ENCODE results near the gene LRRC8D.
"Not testable (repeated sequence)": the region's sequence is repeated elsewhere in the genome, so short reads cannot be mapped to it uniquely, and the experiment has no call there.

Gene LRRC8D

GRCh38 chr1:89913353-89914095 lies 92.7 kb downstream of the LRRC8D start:
- DNase-seq (ENCODE audit: low spot score) = no peak

GRCh38 chr1:89917353-89917752 lies 96.5 kb downstream of the LRRC8D start:
- DNase-seq (ENCODE audit: low spot score) = no peak

GRCh38 chr1:89918127-89918793 lies 97.4 kb downstream of the LRRC8D start:
- no peak for DNase-seq (ENCODE audit: low spot score)

- DNase-seq (ENCODE audit: low spot score) = no peak
Observed at GRCh38 chr1:89918794-89919155, 97.9 kb downstream of the LRRC8D start.

- no peak for DNase-seq (ENCODE audit: low spot score)
Observed at GRCh38 chr1:89919174-89919573, 98.3 kb downstream of the LRRC8D start.

GRCh38 chr1:89922911-89923310 lies 102.1 kb downstream of the LRRC8D start:
- no peak for DNase-seq (ENCODE audit: low spot score)

- no peak for DNase-seq (ENCODE audit: low spot score)
Observed at GRCh38 chr1:89923517-89923916, 102.7 kb downstream of the LRRC8D start.

- DNase-seq (ENCODE audit: low spot score) = not testable (repeated sequence)
Observed at GRCh38 chr1:89924075-89924474, 103.2 kb downstream of the LRRC8D start.

GRCh38 chr1:89927049-89927448 lies 106.2 kb downstream of the LRRC8D start:
- DNase-seq (ENCODE audit: low spot score) = no peak

- DNase-seq (ENCODE audit: low spot score) = no peak
Observed at GRCh38 chr1:89927478-89927877, 106.6 kb downstream of the LRRC8D start.

- DNase-seq (ENCODE audit: low spot score) = no peak
Observed at GRCh38 chr1:89928506-89928905, 107.7 kb downstream of the LRRC8D start.

GRCh38 chr1:89929467-89930063 lies 108.7 kb downstream of the LRRC8D start:
- DNase-seq (ENCODE audit: low spot score) = no peak

GRCh38 chr1:89930579-89930978 lies 109.7 kb downstream of the LRRC8D start:
- DNase-seq (ENCODE audit: low spot score) = no peak

- DNase-seq (ENCODE audit: low spot score) = no peak
Observed at GRCh38 chr1:89931964-89932363, 111.1 kb downstream of the LRRC8D start.

- no peak for DNase-seq (ENCODE audit: low spot score)
Observed at GRCh38 chr1:89932598-89933364, 111.9 kb downstream of the LRRC8D start.

GRCh38 chr1:89934461-89934860 lies 113.6 kb downstream of the LRRC8D start:
- no peak for DNase-seq (ENCODE audit: low spot score)

- DNase-seq (ENCODE audit: low spot score) = no peak
Observed at GRCh38 chr1:89935235-89935634, 114.4 kb downstream of the LRRC8D start.

- no peak for DNase-seq (ENCODE audit: low spot score)
Observed at GRCh38 chr1:89936694-89937093, 115.9 kb downstream of the LRRC8D start.

GRCh38 chr1:89938171-89939055 lies 117.6 kb downstream of the LRRC8D start:
- no peak for DNase-seq (ENCODE audit: low spot score)

- DNase-seq (ENCODE audit: low spot score) = no peak
Observed at GRCh38 chr1:89939059-89939570, 118.3 kb downstream of the LRRC8D start.

GRCh38 chr1:89939693-89940438 lies 119.0 kb downstream of the LRRC8D start:
- no peak for DNase-seq (ENCODE audit: low spot score)
